Esophagus muscularis mucosa (tissue), 4 donors: ENCODE measurements around the gene NDFIP1. TPM values are rescaled to one million over a fixed set of nuclear protein-coding genes. Genes with fewer than 3 reads are reported as not detected.

Source experiments
- DNase-seq: peaks from one replicate; pipeline ENCODE4 v3.0.0-alpha.2; 2017; ENCODE audit errors: extremely low spot score
- H3K27ac ChIP-seq, 4 donors: fragments of 200-600 bp; sonication (generic); replicated peaks in 1 of 4; 1 replicate in 3 of 4; 2 replicates in 1 of 4; pipeline ENCODE4 v1.5.1; 2016 to 2019; ENCODE audit warnings: mild to moderate bottlenecking in 1 of 4
- H3K27me3 ChIP-seq, 4 donors: fragments of 200-600 bp; sonication (generic); one replicate each; pipeline versions ENCODE4 v1.5.1 to v1.6.0; 2016 to 2019
- H3K36me3 ChIP-seq, 4 donors: fragments of 200-600 bp; sonication (generic); one replicate each; pipeline ENCODE4 v1.5.1; 2016 to 2019
- H3K4me1 ChIP-seq, 4 donors: fragments of 200-600 bp; sonication (generic); one replicate each; pipeline ENCODE4 v1.5.1; 2016 to 2019
- H3K4me3 ChIP-seq, 4 donors: fragments of 200-600 bp; sonication (generic); 1 replicate in 2 of 4; 2 replicates in 2 of 4; pipeline ENCODE4 v1.5.1; 2016 to 2019; ENCODE audit warnings: mild to moderate bottlenecking in 4 of 4, moderate library complexity in 1 of 4
- H3K9me3 ChIP-seq, 4 donors: fragments of 200-600 bp; sonication (generic); 1 replicate in 3 of 4; 2 replicates in 1 of 4; pipeline ENCODE4 v1.5.1; 2016 to 2019
- EP300 ChIP-seq: sonication (generic); formaldehyde crosslinking; IDR thresholded peaks from one replicate; pipeline ENCODE4 v1.6.1; 2017; ENCODE audit warnings: antibody characterized with exemption
- POLR2A ChIP-seq: fragments of 450-650 bp; IDR thresholded peaks from one replicate; pipeline ENCODE4 v1.6.1; 2017; ENCODE audit warnings: antibody characterized with exemption, moderate library complexity, mild to moderate bottlenecking, low read depth
- POLR2AphosphoS5 ChIP-seq, 2 donors: sonication (generic); formaldehyde crosslinking; IDR thresholded peaks; one replicate each; pipeline ENCODE4 v1.6.1; 2017; ENCODE audit warnings: antibody characterized with exemption in 2 of 2
- WGBS: methylation state at CpG from one replicate; pipeline ENCODE4 v1.1.5; 2018; 5-methylcytosine and 5-hydroxymethylcytosine counted together
- intact Hi-C: fragments of 100-400 bp; cut with DNase I; formaldehyde crosslinking; loops from one replicate; pipeline ENCODE4 v1.15.1; 2023
- total RNA-seq, 4 donors: library from RNA; depleted of rRNA; stranded (reverse); fragments of >200 nt; gene quantifications; one replicate each; pipeline versions ENCODE4 v1.1.0 to v1.2.1, GENCODE V29; 2016
- TF ChIP-seq, protein P1 (sequence below), 3 experiments: fragments of 200-600 bp in 2 of 3; fragments of 450-650 bp in 1 of 3; sonication (generic) in 2 of 3; IDR thresholded peaks; one replicate each; pipeline ENCODE4 v1.5.1; 2017 to 2019; ENCODE audit warnings: antibody characterized with exemption in 3 of 3, mild to moderate bottlenecking in 2 of 3, moderate library complexity in 1 of 3

Gene NDFIP1
- total RNA-seq, 4 donors from 2014 or later: 57.8 to 169 (median 101) TPM

DNA sequence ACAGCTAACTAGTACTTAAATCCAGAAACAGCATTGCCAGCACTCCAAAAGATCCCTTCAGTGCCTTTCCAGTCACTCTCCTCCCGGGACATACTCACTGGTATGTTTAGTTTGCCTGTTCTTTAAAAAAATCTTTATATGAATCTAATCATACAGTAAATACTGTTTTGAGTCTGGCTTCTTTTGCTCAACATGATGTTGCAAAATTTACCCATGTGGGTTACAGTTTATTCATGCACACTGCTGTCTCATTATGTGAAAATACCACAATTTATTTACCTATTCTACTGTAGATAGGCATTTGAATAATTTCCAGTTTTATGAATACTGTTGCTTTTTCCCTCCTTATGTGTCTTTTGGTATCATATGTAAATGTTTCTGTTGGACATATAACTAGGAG is 13.5 kb downstream of the NDFIP1 start:
- no peaks in the 10 kb centered on the region for H3K27me3 ChIP-seq
- H3K9me3 ChIP-seq: no peaks in the 10 kb centered on the region
- no peak for DNase-seq
- no peak for TF ChIP-seq EP300
- no peak for TF ChIP-seq POLR2A
- TF ChIP-seq, protein P1, sequence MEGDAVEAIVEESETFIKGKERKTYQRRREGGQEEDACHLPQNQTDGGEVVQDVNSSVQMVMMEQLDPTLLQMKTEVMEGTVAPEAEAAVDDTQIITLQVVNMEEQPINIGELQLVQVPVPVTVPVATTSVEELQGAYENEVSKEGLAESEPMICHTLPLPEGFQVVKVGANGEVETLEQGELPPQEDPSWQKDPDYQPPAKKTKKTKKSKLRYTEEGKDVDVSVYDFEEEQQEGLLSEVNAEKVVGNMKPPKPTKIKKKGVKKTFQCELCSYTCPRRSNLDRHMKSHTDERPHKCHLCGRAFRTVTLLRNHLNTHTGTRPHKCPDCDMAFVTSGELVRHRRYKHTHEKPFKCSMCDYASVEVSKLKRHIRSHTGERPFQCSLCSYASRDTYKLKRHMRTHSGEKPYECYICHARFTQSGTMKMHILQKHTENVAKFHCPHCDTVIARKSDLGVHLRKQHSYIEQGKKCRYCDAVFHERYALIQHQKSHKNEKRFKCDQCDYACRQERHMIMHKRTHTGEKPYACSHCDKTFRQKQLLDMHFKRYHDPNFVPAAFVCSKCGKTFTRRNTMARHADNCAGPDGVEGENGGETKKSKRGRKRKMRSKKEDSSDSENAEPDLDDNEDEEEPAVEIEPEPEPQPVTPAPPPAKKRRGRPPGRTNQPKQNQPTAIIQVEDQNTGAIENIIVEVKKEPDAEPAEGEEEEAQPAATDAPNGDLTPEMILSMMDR (IDR thresholded peaks at IDR 0.05): no peak
- TF ChIP-seq POLR2AphosphoS5 (IDR thresholded peaks at IDR 0.05): no peak
- H3K27ac ChIP-seq: no peak overlapping the region
- H3K36me3 ChIP-seq: peaks cover 0 to 16% (median 3%) of the 10 kb centered on the region in 4 donors
- 35% methylated on average over 1 of the region's 1 CpG for WGBS
- H3K4me1 ChIP-seq: peaks cover 22 to 54% (median 41%) of the 10 kb centered on the region in 4 donors
- intact Hi-C loops: no loop called here
- H3K4me3 ChIP-seq: no peak overlapping the region

DNA sequence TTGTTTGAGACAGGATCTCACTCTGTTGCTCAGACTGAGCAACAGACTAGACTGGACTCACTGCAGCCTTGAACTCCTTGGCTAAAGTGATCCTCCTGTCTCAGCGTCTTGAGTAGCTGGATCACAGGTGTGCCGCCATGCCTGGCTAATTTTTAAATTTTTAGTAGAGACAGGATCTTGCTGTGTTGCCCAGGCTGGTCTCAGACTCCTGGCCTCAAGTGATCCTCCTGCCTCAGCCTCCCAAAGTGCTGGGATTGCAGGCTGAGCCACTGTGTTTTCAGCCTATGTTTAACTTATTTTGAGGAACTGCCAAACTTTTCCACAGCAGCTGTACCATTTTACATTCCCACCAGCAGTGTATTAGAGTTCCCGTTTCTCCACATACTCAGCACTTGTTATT is 16.8 kb downstream of the NDFIP1 start:
- WGBS: 93% methylated on average over 3 of the region's 3 CpGs
- peaks cover 9 to 48% (median 35%) of the 10 kb centered on the region in 4 donors for H3K4me1 ChIP-seq
- intact Hi-C loops: no loop called here

DNA sequence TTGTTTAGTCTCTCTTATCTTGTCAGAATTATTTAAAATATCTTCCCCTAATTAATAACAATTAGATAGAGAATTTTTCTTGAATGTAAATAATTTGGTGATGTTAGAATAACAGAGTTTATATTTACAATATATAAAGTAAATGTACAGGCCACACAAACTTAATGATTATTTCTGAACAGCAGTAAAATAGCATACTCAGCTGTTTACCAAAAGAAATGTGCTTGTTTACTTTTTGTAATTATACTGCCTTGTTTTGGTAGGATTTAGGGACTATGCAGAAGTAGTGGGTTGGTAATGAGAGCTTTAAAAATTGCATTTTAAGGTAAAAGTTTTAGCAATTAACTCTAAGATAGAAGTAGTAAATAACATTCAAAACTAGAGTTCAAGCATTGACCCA is 17.4 kb downstream of the NDFIP1 start:
- no peak overlapping the region for H3K27ac ChIP-seq
- no peaks in the 10 kb centered on the region for H3K9me3 ChIP-seq
- TF ChIP-seq EP300 (no peak), POLR2AphosphoS5 (IDR thresholded peaks at IDR 0.05) (no peak), POLR2A (no peak)
- TF ChIP-seq, protein P1 (IDR thresholded peaks at IDR 0.05): no peak
- intact Hi-C loops: no loop called here
- peaks cover 0 to 8% (median 0%) of the 10 kb centered on the region in 4 donors for H3K36me3 ChIP-seq
- peaks cover 9 to 46% (median 32%) of the 10 kb centered on the region in 4 donors for H3K4me1 ChIP-seq
- H3K27me3 ChIP-seq: no peaks in the 10 kb centered on the region
- no peak overlapping the region for H3K4me3 ChIP-seq
- no peak for DNase-seq

More for the DNA sequence above, 16.8 kb downstream of the NDFIP1 start:
- H3K4me3 ChIP-seq: no peak overlapping the region
- DNase-seq: no peak
- H3K36me3 ChIP-seq: peaks cover 0 to 14% (median 0%) of the 10 kb centered on the region in 4 donors
- H3K27me3 ChIP-seq: no peaks in the 10 kb centered on the region
- H3K27ac ChIP-seq: no peak overlapping the region
- no peaks in the 10 kb centered on the region for H3K9me3 ChIP-seq
- TF ChIP-seq EP300 (no peak), POLR2AphosphoS5 (IDR thresholded peaks at IDR 0.05) (no peak), POLR2A (no peak)
- TF ChIP-seq, protein P1 (IDR thresholded peaks at IDR 0.05): no peak

DNA sequence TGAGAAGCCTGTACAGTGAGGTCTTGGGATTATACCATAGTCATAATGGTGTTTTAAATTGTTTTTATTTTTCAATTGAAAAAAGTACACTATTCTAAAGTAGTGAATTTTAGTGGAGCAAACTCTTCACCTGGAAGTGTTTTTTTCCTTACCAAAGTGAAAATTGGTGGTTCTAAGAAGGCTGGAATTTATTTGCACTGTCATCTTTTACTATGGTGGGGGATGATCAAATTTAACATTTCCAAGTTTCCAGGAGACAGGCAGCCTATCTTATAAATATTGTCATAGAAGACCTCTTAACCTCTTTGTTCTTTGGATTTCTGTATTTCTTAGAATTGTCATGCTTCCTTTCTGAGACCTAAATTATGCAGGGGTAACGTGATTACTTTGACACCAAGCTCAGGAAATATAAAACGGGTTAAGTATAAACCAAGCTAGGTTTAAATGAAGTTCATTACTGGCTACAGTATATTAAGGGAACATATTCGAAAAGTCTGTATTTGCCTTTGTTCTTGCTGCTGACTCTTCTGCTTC is 20.2 kb downstream of the NDFIP1 start:
- no peak for DNase-seq
- TF ChIP-seq POLR2AphosphoS5 (IDR thresholded peaks at IDR 0.05) (no peak), POLR2A (no peak), EP300 (no peak)
- TF ChIP-seq, protein P1 (IDR thresholded peaks at IDR 0.05): no peak
- WGBS: 55% methylated on average over 3 of the region's 3 CpGs
- no peak overlapping the region for H3K4me3 ChIP-seq
- H3K36me3 ChIP-seq: peaks cover 0 to 23% (median 18%) of the 10 kb centered on the region in 4 donors
- no peaks in the 10 kb centered on the region for H3K27me3 ChIP-seq
- H3K9me3 ChIP-seq: no peaks in the 10 kb centered on the region
- intact Hi-C loops: no loop called here
- no peak overlapping the region for H3K27ac ChIP-seq
- H3K4me1 ChIP-seq: peaks cover 9 to 36% (median 23%) of the 10 kb centered on the region in 4 donors
